ENCODE results near the gene SIRPG.
"Not testable (repeated sequence)": the region's sequence is repeated elsewhere in the genome, so short reads cannot be mapped to it uniquely, and the experiment has no call there.

Gene SIRPG
- total RNA-seq = 3.4 to 8.0 (median 4.3) reads per million in 4 experiments

GRCh38 chr20:1657556-1658334 lies at the start of gene SIRPG:
Gene SIRPG, minus strand, starts transcription at chr20:1657779. Its CDS starts 65 bp downstream, at chr20:1657714.
- no peak for DNase-seq

- DNase-seq = not testable (repeated sequence)
Measured at GRCh38 chr20:1706887-1707286, 49.3 kb upstream of the SIRPG start.

GRCh38 chr20:1706079-1706478 lies 48.5 kb upstream of the SIRPG start:
- no peak for DNase-seq

DNA sequence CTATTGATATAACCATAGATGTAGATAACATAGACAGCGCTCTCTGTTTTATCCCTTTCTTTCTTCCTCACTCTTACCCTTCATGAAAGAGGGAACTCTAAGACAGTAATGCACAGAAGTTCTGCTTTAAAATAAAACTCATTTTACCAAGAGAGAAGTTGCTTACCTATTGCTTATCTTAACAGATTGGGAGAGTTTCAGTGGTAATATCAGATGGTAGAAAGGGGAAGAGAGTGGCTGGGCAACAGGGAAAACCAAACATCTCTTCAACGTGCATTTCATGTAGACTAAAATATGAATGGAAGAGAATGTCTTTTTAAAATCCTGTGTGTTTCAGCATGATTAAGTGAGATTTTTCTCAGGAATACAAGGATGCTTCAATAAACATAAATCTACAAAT lies 45.3 kb upstream of the SIRPG start:
- no peak for DNase-seq

GRCh38 chr20:1702328-1702727 lies 44.7 kb upstream of the SIRPG start:
- no peak for DNase-seq

- no peak for DNase-seq
Measured at GRCh38 chr20:1700990-1701389, 43.4 kb upstream of the SIRPG start.

DNA sequence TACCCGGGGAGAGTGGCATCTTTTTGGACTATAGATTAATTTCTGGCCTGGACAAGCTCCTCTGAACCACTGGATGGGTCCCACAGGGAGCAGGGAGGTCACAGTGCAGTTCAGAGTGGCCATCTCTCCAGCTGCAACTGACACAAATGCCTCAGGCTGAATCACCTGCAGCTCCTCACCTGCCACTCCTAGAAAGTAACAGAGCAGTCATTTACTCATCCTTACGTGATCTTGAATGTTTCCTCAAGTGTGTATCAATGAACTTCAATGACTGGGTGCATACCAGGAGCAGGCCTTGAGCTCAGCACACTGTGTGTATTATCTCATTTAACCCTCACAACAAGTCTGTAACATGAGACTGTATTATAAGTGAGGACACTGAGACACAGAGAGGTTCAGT lies 40.0 kb upstream of the SIRPG start:
- no peak for DNase-seq

- no peak for DNase-seq
Measured at GRCh38 chr20:1696521-1697209, 39.1 kb upstream of the SIRPG start.

DNA sequence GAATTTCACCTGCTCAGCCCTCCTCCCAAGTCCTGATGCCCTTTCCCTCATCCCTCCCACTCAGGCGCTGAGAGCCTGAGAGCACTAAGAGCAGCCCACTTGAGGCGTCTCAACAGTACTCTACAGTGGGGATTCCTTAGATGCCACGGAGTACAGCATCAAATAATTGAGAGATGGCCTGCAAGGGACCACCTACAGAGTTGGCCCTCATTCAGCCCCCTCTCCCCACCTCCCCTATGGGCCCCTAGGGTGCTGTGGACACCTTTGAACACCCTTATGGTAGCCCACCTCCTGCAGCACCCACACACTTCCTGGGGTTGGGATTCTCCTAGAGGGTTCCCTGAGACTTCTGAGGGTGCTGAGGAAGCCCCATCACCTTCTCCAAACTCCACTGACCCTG lies 37.1 kb upstream of the SIRPG start:
- no peak for DNase-seq

DNA sequence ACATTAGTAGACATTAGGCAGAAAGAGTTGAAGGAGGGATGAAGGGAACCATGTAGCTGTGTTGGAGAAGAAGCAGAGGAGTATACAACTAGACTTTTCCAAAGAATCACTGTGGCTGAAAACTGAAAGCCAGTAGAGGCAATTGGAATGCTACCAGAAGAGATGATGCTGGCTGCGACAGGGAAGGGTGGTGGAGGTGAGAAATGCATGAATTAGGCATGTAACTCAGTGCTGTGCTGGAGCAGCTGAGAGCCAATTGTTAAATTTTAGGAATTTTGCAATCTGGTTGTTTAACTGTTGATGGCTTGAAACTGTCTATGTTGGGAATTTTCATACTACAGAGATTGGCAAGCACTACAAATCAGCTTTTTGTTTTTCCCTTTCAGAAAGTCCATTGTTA lies 35.8 kb upstream of the SIRPG start:
- DNase-seq = no peak

DNA sequence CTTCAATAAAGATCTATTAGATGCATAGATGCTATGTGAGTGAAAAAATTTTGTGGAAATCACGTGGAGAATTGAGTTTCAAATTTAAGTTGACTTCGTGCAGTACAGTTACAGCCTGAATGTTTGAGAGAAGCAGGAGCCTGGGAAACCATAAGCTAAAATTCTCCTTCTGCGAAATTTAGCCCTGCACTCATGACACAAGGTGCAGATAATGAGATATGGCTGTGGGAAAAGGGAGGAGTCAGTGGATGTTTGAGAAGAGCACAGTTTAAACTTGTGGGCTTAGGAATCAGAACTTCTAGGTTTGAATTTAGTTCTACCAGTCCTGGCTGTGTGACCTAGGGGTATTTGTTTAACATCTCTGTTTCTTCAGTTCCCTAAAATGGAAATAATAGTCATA lies 32.1 kb upstream of the SIRPG start:
- no peak for DNase-seq

GRCh38 chr20:1688886-1689538 lies 31.4 kb upstream of the SIRPG start:
- DNase-seq = no peak

GRCh38 chr20:1687053-1687452 lies 29.5 kb upstream of the SIRPG start:
- DNase-seq = no peak

- DNase-seq = no peak
Measured at GRCh38 chr20:1686151-1686748, 28.7 kb upstream of the SIRPG start.

DNA sequence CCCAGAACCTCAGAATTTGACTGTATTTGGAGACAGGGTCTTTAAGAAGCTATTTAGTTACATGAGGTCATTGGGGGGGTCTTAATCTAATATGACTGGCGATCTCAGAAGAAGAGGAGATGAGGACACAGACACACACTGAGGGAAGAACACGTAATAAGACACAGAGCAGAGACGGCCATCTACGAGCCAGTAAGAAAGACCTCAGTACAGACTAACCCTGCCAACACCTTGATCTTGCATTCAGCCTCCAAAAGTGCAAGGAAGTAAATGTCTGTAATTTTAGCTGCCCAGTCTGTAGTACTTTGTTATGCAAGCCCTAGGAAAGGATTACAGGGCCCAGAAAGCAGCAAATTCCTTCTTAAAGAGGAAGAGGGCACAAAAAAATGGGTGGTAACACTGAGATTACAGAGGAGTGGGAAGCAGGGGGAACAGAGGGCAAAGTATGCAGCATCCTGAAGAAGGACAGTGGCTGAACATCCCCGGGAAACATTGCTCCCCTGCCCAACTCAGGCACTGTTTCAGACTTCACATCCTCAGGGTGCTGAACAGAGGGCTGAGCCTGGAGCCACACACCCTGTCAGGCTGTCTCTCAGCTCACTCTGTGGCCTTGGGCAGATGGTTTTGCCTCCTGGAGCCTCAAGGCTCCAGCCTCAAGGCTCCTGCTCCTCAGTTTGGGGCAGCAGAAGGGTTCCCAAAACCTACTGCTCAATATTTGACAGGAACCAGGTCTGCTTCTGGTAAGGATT lies 27.9 kb upstream of the SIRPG start:
- no peak for DNase-seq

GRCh38 chr20:1684872-1685271 lies 27.3 kb upstream of the SIRPG start:
- no peak for DNase-seq

DNA sequence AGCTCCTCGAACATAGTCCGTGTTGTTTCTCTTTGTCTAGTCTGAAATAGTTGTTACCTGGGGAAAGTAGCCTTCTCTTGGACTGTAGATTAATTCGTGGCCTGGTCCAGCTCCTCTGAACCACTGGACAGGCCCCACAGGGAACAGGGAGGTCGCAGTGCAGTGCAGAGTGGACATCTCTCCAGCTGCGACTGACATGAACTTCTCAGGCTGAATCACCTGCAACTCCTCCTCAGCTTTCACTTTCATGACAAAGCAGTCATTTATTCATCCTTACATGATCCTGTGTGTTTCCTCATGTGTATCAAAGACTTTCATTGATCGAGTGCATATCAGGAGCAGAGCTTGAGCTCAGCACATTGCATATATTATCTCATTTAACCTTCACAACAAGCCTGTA lies 19.1 kb upstream of the SIRPG start:
- DNase-seq = no peak

GRCh38 chr20:1674990-1675780 lies 17.6 kb upstream of the SIRPG start:
- no peak for DNase-seq

GRCh38 chr20:1674361-1674760 lies 16.8 kb upstream of the SIRPG start:
- DNase-seq = no peak

GRCh38 chr20:1673424-1673823 lies 15.8 kb upstream of the SIRPG start:
- no peak for DNase-seq

DNA sequence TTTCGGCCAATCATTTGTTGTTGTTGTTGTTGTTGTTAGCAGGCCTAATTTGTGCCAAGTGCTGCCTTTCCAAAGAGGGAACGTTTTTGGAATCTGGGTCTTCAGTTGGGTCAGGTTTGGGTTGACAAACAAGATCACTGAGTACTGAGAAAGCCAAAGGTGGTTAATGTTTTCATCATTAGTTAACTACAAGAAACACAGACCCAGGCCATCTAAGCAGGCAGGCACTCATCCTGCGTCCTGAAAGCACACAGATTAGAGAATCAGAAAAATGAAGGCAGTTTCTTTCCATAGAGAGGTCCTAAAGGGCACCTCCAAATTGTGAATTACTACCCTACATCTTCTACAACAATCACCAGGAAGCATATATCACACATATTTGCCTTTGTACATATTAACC lies 15.1 kb upstream of the SIRPG start:
- no peak for DNase-seq

Data from effector CD8-positive, alpha-beta T cell (primary cell).